Panc1 (cell line): Measurements from ENCODE around the gene INO80D. TPM values are rescaled to one million over a fixed set of nuclear protein-coding genes. Genes with fewer than 3 reads are reported as not detected.

Experiments
- ATAC-seq: fragments of 200-7000 bp; cut with Tn5 transposase; 2 replicates; pipeline ENCODE4 v1.9.1; 2020; ENCODE audit warnings: mild to moderate bottlenecking, moderate library complexity
- BruUV-seq: library from RNA; stranded (reverse); fragments of 400-500 nt; replicated peaks from 2 replicates; lab custom pipeline; 2021; lab: Mats Ljungman, UMichigan
- CTCF ChIA-PET: fragments of 300-600 bp; sonication (Branson Sonifier 250); formaldehyde crosslinking; loops from one replicate; lab custom pipeline; 2022; ENCODE audit warnings: antibody characterized with exemption; lab: Charles Lee
- POLR2A ChIA-PET: fragments of 300-600 bp; sonication (Branson Sonifier 250); formaldehyde crosslinking; loops from one replicate; lab custom pipeline; 2022; ENCODE audit warnings: antibody characterized with exemption; lab: Charles Lee
- DNase-seq: peaks from one replicate; pipeline ENCODE4 v3.0.0-alpha.2; 2010; ENCODE audit warnings: low read depth, low spot score
- H3K27ac ChIP-seq: 2 replicates; pipeline ENCODE4 v1.5.1; 2011; ENCODE audit warnings: mild to moderate bottlenecking, low read length, inconsistent platforms
- H3K27me3 ChIP-seq: fragments of 200-500 bp; sonication (Bioruptor generic); 2 replicates; pipeline ENCODE4 v1.6.0; 2014; ENCODE audit warnings: low read length, inconsistent platforms; ENCODE audit not compliant: control insufficient read depth, insufficient read depth
- H3K36me3 ChIP-seq: fragments of 200-500 bp; sonication (Bioruptor generic); 2 replicates; pipeline ENCODE4 v1.5.1; 2014; ENCODE audit warnings: inconsistent platforms, mild to moderate bottlenecking, low read length, moderate library complexity; ENCODE audit not compliant: control insufficient read depth, insufficient read depth
- H3K4me1 ChIP-seq: 2 replicates; pipeline ENCODE4 v1.5.1; 2011; ENCODE audit warnings: inconsistent platforms, mild to moderate bottlenecking, low read length, moderate library complexity; ENCODE audit not compliant: control insufficient read depth, insufficient read depth
- H3K4me3 ChIP-seq, 2 experiments: 2 replicates each; pipeline ENCODE4 v1.5.1; 2011 to 2012; ENCODE audit warnings: low read depth in 2 of 2, low read length in 2 of 2, mild to moderate bottlenecking in 2 of 2, inconsistent platforms in 1 of 2, moderate library complexity in 1 of 2
- H3K9me3 ChIP-seq: fragments of 200-500 bp; sonication (Bioruptor generic); 2 replicates; pipeline ENCODE4 v1.5.1; 2014; ENCODE audit warnings: low read depth, mild to moderate bottlenecking, inconsistent platforms, low read length, moderate library complexity; ENCODE audit not compliant: control insufficient read depth, insufficient read depth
- POLR2AphosphoS5 ChIP-seq: IDR thresholded peaks from 2 replicates; pipeline ENCODE4 v1.6.1; 2012; ENCODE audit warnings: mild to moderate bottlenecking, low read depth, low read length, moderate library complexity
- SIN3A ChIP-seq: IDR thresholded peaks from 2 replicates; pipeline ENCODE4 v1.6.1; 2012; ENCODE audit warnings: low read depth, mild to moderate bottlenecking, low read length, moderate library complexity, borderline replicate concordance; ENCODE audit not compliant: insufficient read depth
- TCF7L2 ChIP-seq: IDR thresholded peaks from 2 replicates; pipeline ENCODE4 v1.6.1; 2011; ENCODE audit warnings: mild to moderate bottlenecking, low read depth, low read length, inconsistent platforms
- in situ Hi-C: cut with HindIII; loops from 2 replicates; pipeline ENCODE4 v1.10.0; 2016; ENCODE audit warnings: low sequenced_read_pairs, low pct_unique_long_range_greater_than_20kb
- intact Hi-C: fragments of 100-400 bp; cut with micrococcal nuclease; formaldehyde crosslinking; loops from one replicate; pipeline ENCODE4 v1.10.0; 2022; ENCODE audit not compliant: unreplicated experiment
- total RNA-seq: library from RNA; stranded (reverse); gene quantifications from one replicate; pipeline ENCODE4 v1.2.1, GENCODE V29; 2021; ENCODE audit not compliant: unreplicated experiment
- TF ChIP-seq, protein P1 (sequence below): fragments of 450-650 bp; IDR thresholded peaks from 2 replicates; pipeline ENCODE4 v1.5.1; 2017; ENCODE audit warnings: mild to moderate bottlenecking
- TF ChIP-seq, protein P2 (sequence below), 2 experiments: IDR thresholded peaks; 2 replicates each; pipeline ENCODE4 v1.6.1; 2011 to 2012; ENCODE audit warnings: low read depth in 2 of 2, control low read depth in 1 of 2, low read length in 1 of 2, mild to moderate bottlenecking in 1 of 2, moderate library complexity in 1 of 2; ENCODE audit not compliant: insufficient read depth in 1 of 2

Gene INO80D
- total RNA-seq, 1 experiment from 2014 or later = 17.9 TPM

DNA sequence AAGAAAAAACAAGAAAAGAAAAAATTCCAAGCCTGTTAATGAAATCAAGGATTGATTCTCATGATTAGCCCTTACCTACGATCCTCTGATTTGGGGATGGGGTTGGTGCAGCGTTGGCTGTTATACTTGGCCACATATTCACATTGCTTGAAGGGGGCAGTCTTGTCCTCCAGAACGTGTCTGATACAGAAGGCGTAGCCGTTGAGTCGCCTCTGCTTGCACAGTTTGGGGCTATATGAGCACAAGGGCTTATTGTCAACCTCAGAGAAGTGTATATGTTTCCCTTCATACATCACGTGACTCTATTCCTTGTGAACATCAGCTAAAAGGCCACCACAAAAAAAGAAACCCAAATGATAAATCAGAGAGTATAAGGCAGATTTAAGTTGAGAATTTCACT lies 23.2 kb downstream of the INO80D start:
- no peaks in the 10 kb centered on the region; the same call in 1 of the 2 replicates for H3K36me3 ChIP-seq
- intact Hi-C loops = no loop called here
- in situ Hi-C loops = no loop called here

DNA sequence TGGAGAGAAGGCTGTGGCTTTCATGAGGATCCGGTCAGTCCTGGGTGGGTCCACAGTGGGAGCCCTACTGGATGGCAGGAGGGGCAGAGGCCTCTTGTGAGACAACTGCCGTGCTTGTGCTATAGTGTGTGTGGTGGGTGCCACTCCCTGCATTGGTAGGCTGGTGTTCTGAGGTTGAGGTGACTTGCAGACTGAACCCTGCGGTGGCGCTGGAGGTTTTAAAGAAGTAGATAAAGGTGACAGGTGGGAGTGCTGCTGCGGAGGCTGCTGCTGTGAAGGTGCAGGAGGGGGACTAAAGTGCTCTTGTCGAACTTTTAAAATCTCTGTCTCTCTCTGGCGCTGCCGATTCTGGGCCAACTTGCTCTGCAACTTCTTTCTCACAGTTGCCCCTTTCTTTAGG lies 29.7 kb downstream of the INO80D start:
- ChIA-PET CTCF (no interaction called here), POLR2A (no interaction called here)
- no peak overlapping the region for H3K4me3 ChIP-seq
- BruUV-seq = TSS peak; percentile 55
- no peak for TF ChIP-seq TCF7L2
- TF ChIP-seq, protein P1, sequence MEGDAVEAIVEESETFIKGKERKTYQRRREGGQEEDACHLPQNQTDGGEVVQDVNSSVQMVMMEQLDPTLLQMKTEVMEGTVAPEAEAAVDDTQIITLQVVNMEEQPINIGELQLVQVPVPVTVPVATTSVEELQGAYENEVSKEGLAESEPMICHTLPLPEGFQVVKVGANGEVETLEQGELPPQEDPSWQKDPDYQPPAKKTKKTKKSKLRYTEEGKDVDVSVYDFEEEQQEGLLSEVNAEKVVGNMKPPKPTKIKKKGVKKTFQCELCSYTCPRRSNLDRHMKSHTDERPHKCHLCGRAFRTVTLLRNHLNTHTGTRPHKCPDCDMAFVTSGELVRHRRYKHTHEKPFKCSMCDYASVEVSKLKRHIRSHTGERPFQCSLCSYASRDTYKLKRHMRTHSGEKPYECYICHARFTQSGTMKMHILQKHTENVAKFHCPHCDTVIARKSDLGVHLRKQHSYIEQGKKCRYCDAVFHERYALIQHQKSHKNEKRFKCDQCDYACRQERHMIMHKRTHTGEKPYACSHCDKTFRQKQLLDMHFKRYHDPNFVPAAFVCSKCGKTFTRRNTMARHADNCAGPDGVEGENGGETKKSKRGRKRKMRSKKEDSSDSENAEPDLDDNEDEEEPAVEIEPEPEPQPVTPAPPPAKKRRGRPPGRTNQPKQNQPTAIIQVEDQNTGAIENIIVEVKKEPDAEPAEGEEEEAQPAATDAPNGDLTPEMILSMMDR = no peak
- no peak for TF ChIP-seq POLR2AphosphoS5
- no peak for TF ChIP-seq SIN3A
- TF ChIP-seq, protein P2, sequence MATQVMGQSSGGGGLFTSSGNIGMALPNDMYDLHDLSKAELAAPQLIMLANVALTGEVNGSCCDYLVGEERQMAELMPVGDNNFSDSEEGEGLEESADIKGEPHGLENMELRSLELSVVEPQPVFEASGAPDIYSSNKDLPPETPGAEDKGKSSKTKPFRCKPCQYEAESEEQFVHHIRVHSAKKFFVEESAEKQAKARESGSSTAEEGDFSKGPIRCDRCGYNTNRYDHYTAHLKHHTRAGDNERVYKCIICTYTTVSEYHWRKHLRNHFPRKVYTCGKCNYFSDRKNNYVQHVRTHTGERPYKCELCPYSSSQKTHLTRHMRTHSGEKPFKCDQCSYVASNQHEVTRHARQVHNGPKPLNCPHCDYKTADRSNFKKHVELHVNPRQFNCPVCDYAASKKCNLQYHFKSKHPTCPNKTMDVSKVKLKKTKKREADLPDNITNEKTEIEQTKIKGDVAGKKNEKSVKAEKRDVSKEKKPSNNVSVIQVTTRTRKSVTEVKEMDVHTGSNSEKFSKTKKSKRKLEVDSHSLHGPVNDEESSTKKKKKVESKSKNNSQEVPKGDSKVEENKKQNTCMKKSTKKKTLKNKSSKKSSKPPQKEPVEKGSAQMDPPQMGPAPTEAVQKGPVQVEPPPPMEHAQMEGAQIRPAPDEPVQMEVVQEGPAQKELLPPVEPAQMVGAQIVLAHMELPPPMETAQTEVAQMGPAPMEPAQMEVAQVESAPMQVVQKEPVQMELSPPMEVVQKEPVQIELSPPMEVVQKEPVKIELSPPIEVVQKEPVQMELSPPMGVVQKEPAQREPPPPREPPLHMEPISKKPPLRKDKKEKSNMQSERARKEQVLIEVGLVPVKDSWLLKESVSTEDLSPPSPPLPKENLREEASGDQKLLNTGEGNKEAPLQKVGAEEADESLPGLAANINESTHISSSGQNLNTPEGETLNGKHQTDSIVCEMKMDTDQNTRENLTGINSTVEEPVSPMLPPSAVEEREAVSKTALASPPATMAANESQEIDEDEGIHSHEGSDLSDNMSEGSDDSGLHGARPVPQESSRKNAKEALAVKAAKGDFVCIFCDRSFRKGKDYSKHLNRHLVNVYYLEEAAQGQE (IDR thresholded peaks at IDR 0.05; ENCODE audit: insufficient read depth in 1 of 2, low read depth in 2 of 2, low read length in 1 of 2) = no peak
- DNase-seq (no peak), ATAC-seq (no peak)
- no peak overlapping the region for H3K27ac ChIP-seq
- H3K27me3 ChIP-seq = no peaks in the 10 kb centered on the region
- intact Hi-C loops = no loop called here
- in situ Hi-C loops = no loop called here
- no peaks in the 10 kb centered on the region for H3K9me3 ChIP-seq
- 0 out of 2 replicates have a peak, but pooled peaks cover 6% of the 10 kb centered on the region for H3K36me3 ChIP-seq
- H3K4me1 ChIP-seq = no peaks in the 10 kb centered on the region

More for the DNA sequence above, 23.2 kb downstream of the INO80D start:
- Histone ChIP-seq H3K4me3 (no peak overlapping the region), H3K4me1 (no peaks in the 10 kb centered on the region), H3K27ac (no peak overlapping the region), H3K27me3 (no peaks in the 10 kb centered on the region), H3K9me3 (no peaks in the 10 kb centered on the region)
- TF ChIP-seq TCF7L2 (no peak), SIN3A (no peak), POLR2AphosphoS5 (no peak)
- TF ChIP-seq, protein P2 (IDR thresholded peaks at IDR 0.05; ENCODE audit: insufficient read depth in 1 of 2, low read depth in 2 of 2, low read length in 1 of 2) = no peak
- TF ChIP-seq, protein P1 = no peak
- ATAC-seq (no peak), DNase-seq (no peak)
- ChIA-PET POLR2A (no interaction called here), CTCF (no interaction called here)
- no TSS peak for BruUV-seq
